ENCODE data around the gene TSPAN15.

- TF ChIP-seq CTCF (IDR thresholded peaks at IDR 0.05) (no peak), POLR2A (IDR thresholded peaks at IDR 0.05) (no peak), POLR2AphosphoS5 (IDR thresholded peaks at IDR 0.05) (no peak)
Observed at GRCh38 chr10:69497231-69497561, 45.9 kb downstream of the TSPAN15 start.
